Thyroid gland (tissue), 4 donors: ENCODE measurements around the gene AKAP12. TPM values are rescaled to one million over a fixed set of nuclear protein-coding genes. Genes with fewer than 3 reads are reported as not detected.
"Not testable (repeated sequence)": the region's sequence is repeated elsewhere in the genome, so short reads cannot be mapped to it uniquely, and the experiment has no call there.

ENCODE experiments used
- DNase-seq, 2 donors: peaks; one replicate each; pipeline ENCODE4 v3.0.0-alpha.2; 2019
- H3K27ac ChIP-seq, 3 donors: fragments of 200-600 bp; sonication (generic); 1 replicate in 2 of 3; 2 replicates in 1 of 3; pipeline ENCODE4 v1.5.1; 2016 to 2019; ENCODE audit warnings: mild to moderate bottlenecking in 1 of 3, moderate library complexity in 1 of 3
- H3K27me3 ChIP-seq: fragments of 200-600 bp; sonication (generic); one replicate; pipeline ENCODE4 v1.5.1; 2019
- H3K36me3 ChIP-seq, 2 donors: fragments of 200-600 bp; sonication (generic); one replicate each; pipeline ENCODE4 v1.5.1; 2016 to 2019
- H3K4me1 ChIP-seq, 2 donors: fragments of 200-600 bp; sonication (generic); one replicate each; pipeline ENCODE4 v1.5.1; 2017 to 2019
- H3K4me3 ChIP-seq, 3 donors: fragments of 200-600 bp; sonication (generic); replicated peaks in 1 of 3; 1 replicate in 2 of 3; 2 replicates in 1 of 3; pipeline ENCODE4 v1.5.1; 2016; ENCODE audit warnings: mild to moderate bottlenecking in 1 of 3
- H3K9me3 ChIP-seq: fragments of 200-600 bp; sonication (generic); one replicate; pipeline ENCODE4 v1.5.1; 2017
- POLR2A ChIP-seq, 2 donors: fragments of 450-650 bp; IDR thresholded peaks; one replicate each; pipeline ENCODE4 v1.6.1; 2017; ENCODE audit warnings: antibody characterized with exemption in 2 of 2, mild to moderate bottlenecking in 2 of 2, moderate library complexity in 1 of 2
- WGBS, 2 donors: methylation state at CpG; one replicate each; pipeline ENCODE4 v1.1.5; 2017; 5-methylcytosine and 5-hydroxymethylcytosine counted together
- intact Hi-C: fragments of 100-400 bp; cut with DNase I; formaldehyde crosslinking; loops from one replicate; pipeline ENCODE4 v1.15.1; 2023
- total RNA-seq, 4 donors: library from RNA; depleted of rRNA; stranded (reverse); fragments of >200 nt; gene quantifications; one replicate each; pipeline ENCODE4 v1.2.3, GENCODE V29; 2016
- TF ChIP-seq, protein P1 (sequence below), 6 experiments: fragments of 200-600 bp in 3 of 6; fragments of 450-650 bp in 3 of 6; sonication (generic) in 3 of 6; IDR thresholded peaks; one replicate each; pipeline ENCODE4 v1.5.1; 2016 to 2019; ENCODE audit warnings: antibody characterized with exemption in 6 of 6, mild to moderate bottlenecking in 2 of 6, inconsistent platforms in 1 of 6, moderate library complexity in 1 of 6

Gene AKAP12
- total RNA-seq, 4 donors from 2014 or later: 50.7 to 108 (median 79.4) TPM

DNA sequence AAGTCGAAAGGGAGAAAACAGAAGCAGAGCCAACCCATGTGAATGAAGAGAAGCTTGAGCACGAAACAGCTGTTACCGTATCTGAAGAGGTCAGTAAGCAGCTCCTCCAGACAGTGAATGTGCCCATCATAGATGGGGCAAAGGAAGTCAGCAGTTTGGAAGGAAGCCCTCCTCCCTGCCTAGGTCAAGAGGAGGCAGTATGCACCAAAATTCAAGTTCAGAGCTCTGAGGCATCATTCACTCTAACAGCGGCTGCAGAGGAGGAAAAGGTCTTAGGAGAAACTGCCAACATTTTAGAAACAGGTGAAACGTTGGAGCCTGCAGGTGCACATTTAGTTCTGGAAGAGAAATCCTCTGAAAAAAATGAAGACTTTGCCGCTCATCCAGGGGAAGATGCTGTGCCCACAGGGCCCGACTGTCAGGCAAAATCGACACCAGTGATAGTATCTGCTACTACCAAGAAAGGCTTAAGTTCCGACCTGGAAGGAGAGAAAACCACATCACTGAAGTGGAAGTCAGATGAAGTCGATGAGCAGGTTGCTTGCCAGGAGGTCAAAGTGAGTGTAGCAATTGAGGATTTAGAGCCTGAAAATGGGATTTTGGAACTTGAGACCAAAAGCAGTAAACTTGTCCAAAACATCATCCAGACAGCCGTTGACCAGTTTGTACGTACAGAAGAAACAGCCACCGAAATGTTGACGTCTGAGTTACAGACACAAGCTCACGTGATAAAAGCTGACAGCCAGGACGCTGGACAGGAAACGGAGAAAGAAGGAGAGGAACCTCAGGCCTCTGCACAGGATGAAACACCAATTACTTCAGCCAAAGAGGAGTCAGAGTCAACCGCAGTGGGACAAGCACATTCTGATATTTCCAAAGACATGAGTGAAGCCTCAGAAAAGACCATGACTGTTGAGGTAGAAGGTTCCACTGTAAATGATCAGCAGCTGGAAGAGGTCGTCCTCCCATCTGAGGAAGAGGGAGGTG lies 112.9 kb downstream of the AKAP12 start:
- Histone ChIP-seq H3K27me3 (no peaks in the 10 kb centered on the region), H3K9me3 (no peaks in the 10 kb centered on the region), H3K4me1 (no peaks in the 10 kb centered on the region), H3K27ac (no peak overlapping the region), H3K36me3 (no peaks in the 10 kb centered on the region), H3K4me3 (no peak overlapping the region)
- intact Hi-C loops: no loop called here
- no peak for DNase-seq
- TF ChIP-seq, protein P1, sequence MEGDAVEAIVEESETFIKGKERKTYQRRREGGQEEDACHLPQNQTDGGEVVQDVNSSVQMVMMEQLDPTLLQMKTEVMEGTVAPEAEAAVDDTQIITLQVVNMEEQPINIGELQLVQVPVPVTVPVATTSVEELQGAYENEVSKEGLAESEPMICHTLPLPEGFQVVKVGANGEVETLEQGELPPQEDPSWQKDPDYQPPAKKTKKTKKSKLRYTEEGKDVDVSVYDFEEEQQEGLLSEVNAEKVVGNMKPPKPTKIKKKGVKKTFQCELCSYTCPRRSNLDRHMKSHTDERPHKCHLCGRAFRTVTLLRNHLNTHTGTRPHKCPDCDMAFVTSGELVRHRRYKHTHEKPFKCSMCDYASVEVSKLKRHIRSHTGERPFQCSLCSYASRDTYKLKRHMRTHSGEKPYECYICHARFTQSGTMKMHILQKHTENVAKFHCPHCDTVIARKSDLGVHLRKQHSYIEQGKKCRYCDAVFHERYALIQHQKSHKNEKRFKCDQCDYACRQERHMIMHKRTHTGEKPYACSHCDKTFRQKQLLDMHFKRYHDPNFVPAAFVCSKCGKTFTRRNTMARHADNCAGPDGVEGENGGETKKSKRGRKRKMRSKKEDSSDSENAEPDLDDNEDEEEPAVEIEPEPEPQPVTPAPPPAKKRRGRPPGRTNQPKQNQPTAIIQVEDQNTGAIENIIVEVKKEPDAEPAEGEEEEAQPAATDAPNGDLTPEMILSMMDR (IDR thresholded peaks at IDR 0.05): no peak
- TF ChIP-seq POLR2A (IDR thresholded peaks at IDR 0.05): no peak
- WGBS, 2 donors: 87 to 91% methylated on average over 19 of the region's 19 CpGs

DNA sequence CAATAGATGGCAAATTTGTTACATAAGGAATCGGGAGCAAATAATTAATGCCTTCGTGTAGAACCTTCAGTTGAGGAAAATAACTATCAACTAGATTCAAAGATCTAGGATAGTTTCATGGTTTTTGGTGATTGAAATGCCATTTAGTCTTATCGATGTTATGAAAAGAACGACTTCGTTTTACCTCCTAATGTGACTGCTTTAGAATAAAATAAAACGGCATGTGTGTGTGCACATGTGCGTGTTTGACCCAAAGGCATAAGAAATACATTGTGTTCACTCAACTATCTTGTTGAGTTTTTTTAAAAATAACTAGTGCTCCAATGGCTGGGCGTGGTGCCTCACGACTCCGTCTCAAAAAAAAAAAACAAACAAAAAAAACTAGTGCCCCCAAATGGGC lies 114.0 kb downstream of the AKAP12 start:
- no peak overlapping the region for H3K27ac ChIP-seq
- H3K4me3 ChIP-seq: no peak overlapping the region
- 93 to 94% methylated on average over 10 of the region's 10 CpGs for WGBS, 2 donors
- no peaks in the 10 kb centered on the region for H3K27me3 ChIP-seq
- H3K36me3 ChIP-seq: no peaks in the 10 kb centered on the region
- no peaks in the 10 kb centered on the region for H3K4me1 ChIP-seq
- intact Hi-C loops: no loop called here
- H3K9me3 ChIP-seq: no peaks in the 10 kb centered on the region
- no peak for DNase-seq
- TF ChIP-seq, protein P1 (IDR thresholded peaks at IDR 0.05): no peak
- TF ChIP-seq POLR2A (IDR thresholded peaks at IDR 0.05): no peak

- H3K4me1 ChIP-seq, H3K27ac ChIP-seq, H3K4me3 ChIP-seq, DNase-seq, H3K27me3 ChIP-seq, H3K36me3 ChIP-seq, H3K9me3 ChIP-seq, intact Hi-C loops: not testable (repeated sequence)
- 91 to 95% methylated on average over 6 of the region's 6 CpGs for WGBS, 2 donors
Observed at GRCh38 chr6:151356983-151357382, 117.2 kb downstream of the AKAP12 start.

- Histone ChIP-seq H3K36me3 (no peaks in the 10 kb centered on the region), H3K27me3 (no peaks in the 10 kb centered on the region), H3K4me3 (no peak overlapping the region), H3K4me1 (no peaks in the 10 kb centered on the region), H3K9me3 (no peaks in the 10 kb centered on the region), H3K27ac (no peak overlapping the region)
- no peak for DNase-seq
- WGBS, 2 donors: 82 to 86% methylated on average over 6 of the region's 6 CpGs
- intact Hi-C loops: no loop called here
- no peak for TF ChIP-seq POLR2A (IDR thresholded peaks at IDR 0.05)
- TF ChIP-seq, protein P1 (IDR thresholded peaks at IDR 0.05): no peak
Observed at GRCh38 chr6:151357758-151358436, 118.1 kb downstream of the AKAP12 start.

DNA sequence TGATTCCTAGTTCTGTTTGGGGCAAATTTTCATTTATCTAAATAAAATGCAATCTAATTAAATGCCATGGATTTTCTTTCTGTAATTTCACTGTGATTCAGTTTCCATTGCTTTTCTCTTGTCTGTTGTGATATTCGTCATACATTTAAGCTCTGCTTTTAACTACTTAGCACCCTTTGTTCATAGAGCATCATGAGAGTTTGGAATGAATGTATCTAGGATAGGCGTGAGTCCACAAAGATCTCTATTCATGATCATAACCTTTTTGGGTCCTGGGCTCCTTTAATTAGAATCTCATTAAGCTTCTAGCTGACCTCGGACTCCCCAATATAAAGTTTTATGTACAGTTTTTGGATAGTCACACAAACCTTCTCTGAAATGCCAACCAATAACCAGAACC lies 118.7 kb downstream of the AKAP12 start:
- WGBS, 2 donors: 95 to 98% methylated on average over 3 of the region's 3 CpGs
- H3K36me3 ChIP-seq: no peaks in the 10 kb centered on the region
- intact Hi-C loops: no loop called here
- TF ChIP-seq, protein P1 (IDR thresholded peaks at IDR 0.05): no peak
- TF ChIP-seq POLR2A (IDR thresholded peaks at IDR 0.05): no peak
- no peaks in the 10 kb centered on the region for H3K27me3 ChIP-seq
- DNase-seq: no peak
- H3K27ac ChIP-seq: no peak overlapping the region
- H3K4me3 ChIP-seq: no peak overlapping the region
- H3K9me3 ChIP-seq: no peaks in the 10 kb centered on the region
- no peaks in the 10 kb centered on the region for H3K4me1 ChIP-seq
